Liver (tissue), 9 donors: Measurements from ENCODE around the gene AP5Z1. TPM values are rescaled to one million over a fixed set of nuclear protein-coding genes. Genes with fewer than 3 reads are reported as not detected.

Experiments used
- DNase-seq: peaks from one replicate; pipeline ENCODE4 v3.0.0-alpha.2; 2017; ENCODE audit warnings: low spot score
- H3K27ac ChIP-seq, 2 donors: one replicate each; pipeline ENCODE4 v1.7.0; 2013; ENCODE audit warnings: inconsistent platforms in 2 of 2, low read length in 2 of 2, control low read depth in 1 of 2, low read depth in 1 of 2, mild to moderate bottlenecking in 1 of 2
- H3K27me3 ChIP-seq, 4 donors: one replicate each; pipeline versions ENCODE4 v1.6.1 to v1.7.0; 2013; ENCODE audit warnings: low read length in 3 of 4, inconsistent platforms in 1 of 4, mild to moderate bottlenecking in 1 of 4, moderate library complexity in 1 of 4; ENCODE audit not compliant: control insufficient read depth in 4 of 4, insufficient read depth in 4 of 4
- H3K36me3 ChIP-seq, 4 donors: one replicate each; pipeline versions ENCODE4 v1.6.1 to v1.7.0; 2013; ENCODE audit warnings: low read length in 3 of 4, mild to moderate bottlenecking in 3 of 4, low read depth in 1 of 4, moderate library complexity in 1 of 4; ENCODE audit not compliant: control insufficient read depth in 4 of 4, insufficient read depth in 3 of 4
- H3K4me1 ChIP-seq, 4 donors: one replicate each; pipeline versions ENCODE4 v1.6.1 to v1.7.0; 2013; ENCODE audit warnings: low read length in 3 of 4, mild to moderate bottlenecking in 3 of 4, moderate library complexity in 1 of 4; ENCODE audit not compliant: control insufficient read depth in 4 of 4, insufficient read depth in 4 of 4
- H3K4me3 ChIP-seq, 3 donors: one replicate each; pipeline versions ENCODE4 v1.6.1 to v1.7.0; 2013; ENCODE audit warnings: low read length in 3 of 3, control low read depth in 1 of 3, low read depth in 1 of 3, mild to moderate bottlenecking in 1 of 3
- H3K9ac ChIP-seq, 2 donors: one replicate each; pipeline ENCODE4 v1.7.0; 2013; ENCODE audit warnings: low read length in 2 of 2, mild to moderate bottlenecking in 2 of 2, moderate library complexity in 2 of 2, control low read depth in 1 of 2, low read depth in 1 of 2
- H3K9me3 ChIP-seq, 4 donors: one replicate each; pipeline versions ENCODE4 v1.6.1 to v1.7.0; 2013; ENCODE audit warnings: low read length in 3 of 4; ENCODE audit not compliant: control insufficient read depth in 4 of 4
- EGR1 ChIP-seq, 2 donors: IDR thresholded peaks; 2 replicates each; pipeline ENCODE4 v1.6.1; 2016 to 2018; ENCODE audit warnings: antibody characterized with exemption in 2 of 2, low read depth in 2 of 2
- FOXA1 ChIP-seq: IDR thresholded peaks from 2 replicates; pipeline ENCODE4 v1.6.1; 2016; ENCODE audit warnings: antibody characterized with exemption
- FOXA2 ChIP-seq: IDR thresholded peaks from 2 replicates; pipeline ENCODE4 v1.6.1; 2016; ENCODE audit warnings: antibody characterized with exemption
- GABPA ChIP-seq, 2 donors: IDR thresholded peaks in 1 of 2; conservative IDR thresholded peaks in 1 of 2; 2 replicates each; pipeline ENCODE4 v1.6.1; 2016; ENCODE audit warnings: antibody characterized with exemption in 2 of 2, mild to moderate bottlenecking in 1 of 2, moderate library complexity in 1 of 2
- HNF4A ChIP-seq, 2 donors: conservative IDR thresholded peaks; 2 replicates each; pipeline ENCODE4 v1.6.1; 2016; ENCODE audit warnings: antibody characterized with exemption in 2 of 2, mild to moderate bottlenecking in 2 of 2
- HNF4G ChIP-seq: IDR thresholded peaks from 2 replicates; pipeline ENCODE4 v1.6.1; 2016; ENCODE audit warnings: antibody characterized with exemption
- JUND ChIP-seq, 2 donors: IDR thresholded peaks; 2 replicates each; pipeline ENCODE4 v1.6.1; 2016; ENCODE audit warnings: antibody characterized with exemption in 2 of 2
- NR2F2 ChIP-seq: IDR thresholded peaks from 2 replicates; pipeline ENCODE4 v1.6.1; 2016; ENCODE audit warnings: antibody characterized with exemption
- RAD21 ChIP-seq, 2 donors: IDR thresholded peaks; 2 replicates each; pipeline ENCODE4 v1.6.1; 2016; ENCODE audit warnings: antibody characterized with exemption in 2 of 2, mild to moderate bottlenecking in 2 of 2
- TAF1 ChIP-seq: conservative IDR thresholded peaks from 2 replicates; pipeline ENCODE4 v1.6.1; 2016; ENCODE audit warnings: antibody characterized with exemption, mild to moderate bottlenecking
- YY1 ChIP-seq: IDR thresholded peaks from 2 replicates; pipeline ENCODE4 v1.6.1; 2016; ENCODE audit warnings: antibody characterized with exemption, mild to moderate bottlenecking
- WGBS: extraction: QIAGEN DNeasy Blood & Tissue Kit; methylation state at CpG from one replicate; pipeline ENCODE4 v1.1.7; 2013; 5-methylcytosine and 5-hydroxymethylcytosine counted together
- polyA plus RNA-seq, 2 donors: library from polyadenylated mRNA; stranded (reverse) in 1 of 2; unstranded in 1 of 2; fragments of 200-250 nt in 1 of 2; fragments of >200 nt in 1 of 2; fragmentation: Nextera tagmentation in 1 of 2; extraction: Ambion mirVana in 1 of 2; gene quantifications; one replicate each; pipeline versions ENCODE4 v1.2.1 to v1.2.3, GENCODE V29; 2013 to 2015
- total RNA-seq, 2 donors: library from RNA; depleted of rRNA; stranded (reverse); fragments of >200 nt; gene quantifications; one replicate each; pipeline ENCODE4 v1.2.3, GENCODE V29; 2014
- TF ChIP-seq, protein P1 (sequence below): IDR thresholded peaks from 2 replicates; pipeline ENCODE4 v1.6.1; 2016; ENCODE audit warnings: antibody characterized with exemption
- TF ChIP-seq, protein P2 (sequence below): IDR thresholded peaks from 2 replicates; pipeline ENCODE4 v1.6.1; 2016; ENCODE audit warnings: antibody characterized with exemption
- TF ChIP-seq, protein P3 (sequence below): IDR thresholded peaks from 2 replicates; pipeline ENCODE4 v1.6.1; 2016; ENCODE audit warnings: antibody characterized with exemption, mild to moderate bottlenecking
- TF ChIP-seq, protein P4 (sequence below): IDR thresholded peaks from 2 replicates; pipeline ENCODE4 v1.6.1; 2016; ENCODE audit warnings: antibody characterized with exemption
- donor health status: healthy.
- donor health status: healthy.
- donor health status: healthy.
- donor health status: healthy.
- donor health status: healthy.

AP5Z1 gene
- total and polyA plus RNA-seq, 4 donors = 10.2 to 16.0 (median 14.2) TPM

GRCh38 chr7:4765776-4766490 is 9.5 kb upstream of the AP5Z1 start:
- DNase-seq = no peak
- TF ChIP-seq FOXA2 (no peak), GABPA (IDR thresholded peaks at IDR 0.05 in 1 of 2, conservative IDR thresholded peaks at IDR 0.05 in 1 of 2) (no peak), HNF4G (no peak), EGR1 (IDR thresholded peaks at IDR 0.05; ENCODE audit: low read depth in 2 of 2) (no peak), YY1 (no peak), RAD21 (IDR thresholded peaks at IDR 0.05) (no peak), JUND (IDR thresholded peaks at IDR 0.05) (no peak), HNF4A (conservative IDR thresholded peaks at IDR 0.05) (no peak), NR2F2 (no peak), FOXA1 (no peak), TAF1 (no peak)
- TF ChIP-seq, protein P1, sequence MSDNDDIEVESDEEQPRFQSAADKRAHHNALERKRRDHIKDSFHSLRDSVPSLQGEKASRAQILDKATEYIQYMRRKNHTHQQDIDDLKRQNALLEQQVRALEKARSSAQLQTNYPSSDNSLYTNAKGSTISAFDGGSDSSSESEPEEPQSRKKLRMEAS = no peak
- TF ChIP-seq, protein P2, sequence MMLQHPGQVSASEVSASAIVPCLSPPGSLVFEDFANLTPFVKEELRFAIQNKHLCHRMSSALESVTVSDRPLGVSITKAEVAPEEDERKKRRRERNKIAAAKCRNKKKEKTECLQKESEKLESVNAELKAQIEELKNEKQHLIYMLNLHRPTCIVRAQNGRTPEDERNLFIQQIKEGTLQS = no peak
- TF ChIP-seq, protein P3, sequence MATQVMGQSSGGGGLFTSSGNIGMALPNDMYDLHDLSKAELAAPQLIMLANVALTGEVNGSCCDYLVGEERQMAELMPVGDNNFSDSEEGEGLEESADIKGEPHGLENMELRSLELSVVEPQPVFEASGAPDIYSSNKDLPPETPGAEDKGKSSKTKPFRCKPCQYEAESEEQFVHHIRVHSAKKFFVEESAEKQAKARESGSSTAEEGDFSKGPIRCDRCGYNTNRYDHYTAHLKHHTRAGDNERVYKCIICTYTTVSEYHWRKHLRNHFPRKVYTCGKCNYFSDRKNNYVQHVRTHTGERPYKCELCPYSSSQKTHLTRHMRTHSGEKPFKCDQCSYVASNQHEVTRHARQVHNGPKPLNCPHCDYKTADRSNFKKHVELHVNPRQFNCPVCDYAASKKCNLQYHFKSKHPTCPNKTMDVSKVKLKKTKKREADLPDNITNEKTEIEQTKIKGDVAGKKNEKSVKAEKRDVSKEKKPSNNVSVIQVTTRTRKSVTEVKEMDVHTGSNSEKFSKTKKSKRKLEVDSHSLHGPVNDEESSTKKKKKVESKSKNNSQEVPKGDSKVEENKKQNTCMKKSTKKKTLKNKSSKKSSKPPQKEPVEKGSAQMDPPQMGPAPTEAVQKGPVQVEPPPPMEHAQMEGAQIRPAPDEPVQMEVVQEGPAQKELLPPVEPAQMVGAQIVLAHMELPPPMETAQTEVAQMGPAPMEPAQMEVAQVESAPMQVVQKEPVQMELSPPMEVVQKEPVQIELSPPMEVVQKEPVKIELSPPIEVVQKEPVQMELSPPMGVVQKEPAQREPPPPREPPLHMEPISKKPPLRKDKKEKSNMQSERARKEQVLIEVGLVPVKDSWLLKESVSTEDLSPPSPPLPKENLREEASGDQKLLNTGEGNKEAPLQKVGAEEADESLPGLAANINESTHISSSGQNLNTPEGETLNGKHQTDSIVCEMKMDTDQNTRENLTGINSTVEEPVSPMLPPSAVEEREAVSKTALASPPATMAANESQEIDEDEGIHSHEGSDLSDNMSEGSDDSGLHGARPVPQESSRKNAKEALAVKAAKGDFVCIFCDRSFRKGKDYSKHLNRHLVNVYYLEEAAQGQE = no peak
- peaks cover 10 to 35% (median 22%) of the 10 kb centered on the region in 4 donors for H3K36me3 ChIP-seq

GRCh38 chr7:4766666-4767519 is 8.5 kb upstream of the AP5Z1 start:
- Histone ChIP-seq H3K27ac (no peak overlapping the region), H3K36me3 (peaks cover 4 to 25% (median 17%) of the 10 kb centered on the region in 4 donors), H3K9ac (no peak overlapping the region), H3K9me3 (no peaks in the 10 kb centered on the region), H3K27me3 (no peaks in the 10 kb centered on the region), H3K4me3 (no peak overlapping the region), H3K4me1 (no peaks in the 10 kb centered on the region)
- DNase-seq = no peak
- WGBS = 94% methylated on average over 37 of the region's 37 CpGs
- TF ChIP-seq, protein P1 = no peak
- TF ChIP-seq, protein P4, sequence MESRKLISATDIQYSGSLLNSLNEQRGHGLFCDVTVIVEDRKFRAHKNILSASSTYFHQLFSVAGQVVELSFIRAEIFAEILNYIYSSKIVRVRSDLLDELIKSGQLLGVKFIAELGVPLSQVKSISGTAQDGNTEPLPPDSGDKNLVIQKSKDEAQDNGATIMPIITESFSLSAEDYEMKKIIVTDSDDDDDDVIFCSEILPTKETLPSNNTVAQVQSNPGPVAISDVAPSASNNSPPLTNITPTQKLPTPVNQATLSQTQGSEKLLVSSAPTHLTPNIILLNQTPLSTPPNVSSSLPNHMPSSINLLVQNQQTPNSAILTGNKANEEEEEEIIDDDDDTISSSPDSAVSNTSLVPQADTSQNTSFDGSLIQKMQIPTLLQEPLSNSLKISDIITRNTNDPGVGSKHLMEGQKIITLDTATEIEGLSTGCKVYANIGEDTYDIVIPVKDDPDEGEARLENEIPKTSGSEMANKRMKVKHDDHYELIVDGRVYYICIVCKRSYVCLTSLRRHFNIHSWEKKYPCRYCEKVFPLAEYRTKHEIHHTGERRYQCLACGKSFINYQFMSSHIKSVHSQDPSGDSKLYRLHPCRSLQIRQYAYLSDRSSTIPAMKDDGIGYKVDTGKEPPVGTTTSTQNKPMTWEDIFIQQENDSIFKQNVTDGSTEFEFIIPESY = no peak

More at GRCh38 chr7:4765776-4766490, 9.5 kb upstream of the AP5Z1 start:
- H3K9ac ChIP-seq = no peak overlapping the region
- no peak overlapping the region for H3K4me3 ChIP-seq
- no peaks in the 10 kb centered on the region for H3K9me3 ChIP-seq
- no peaks in the 10 kb centered on the region for H3K27me3 ChIP-seq
- H3K27ac ChIP-seq = no peak overlapping the region
- 90% methylated on average over 23 of the region's 23 CpGs for WGBS
- H3K4me1 ChIP-seq = no peaks in the 10 kb centered on the region
